Stimulated activated CD4-positive, alpha-beta T cell treated with anti-CD3 and anti-CD28 coated beads, Interleukin-4, amount 100 ng/mL, for 48 hours (primary cell): ENCODE data around the gene DCAF7.

ENCODE experiments used
- DNase-seq, 2 donors: peaks; one replicate each; pipeline ENCODE4 v3.0.0-alpha.2; 2020; ENCODE audit warnings: low read depth in 2 of 2

DCAF7 gene

GRCh38 chr17:63588797-63589196, 38.5 kb downstream of the DCAF7 start:
- DNase-seq, result no peak

GRCh38 chr17:63589646-63590045, 39.4 kb downstream of the DCAF7 start:
- no peak for DNase-seq

DNA sequence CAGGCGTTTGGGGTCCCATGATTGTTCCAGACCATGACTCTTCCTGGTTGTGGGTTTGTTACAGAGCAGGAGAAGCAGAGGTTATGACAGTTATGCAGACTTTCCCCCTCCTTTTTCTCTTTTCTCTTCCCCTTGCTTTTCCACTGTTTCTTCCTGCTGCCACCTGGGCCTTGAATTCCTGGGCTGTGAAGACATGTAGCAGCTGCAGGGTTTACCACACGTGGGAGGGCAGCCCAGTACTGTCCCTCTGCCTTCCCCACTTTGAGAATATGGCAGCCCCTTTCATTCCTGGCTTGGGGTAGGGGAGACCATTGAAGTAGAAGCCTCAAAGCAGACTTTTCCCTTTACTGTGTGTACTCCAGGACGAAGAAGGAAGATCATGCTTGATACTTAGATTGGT, 42.5 kb downstream of the DCAF7 start:
- no peak for DNase-seq

- DNase-seq, result no peak
These were observed 44.9 kb downstream of the DCAF7 start for GRCh38 chr17:63595132-63595531.

DNA sequence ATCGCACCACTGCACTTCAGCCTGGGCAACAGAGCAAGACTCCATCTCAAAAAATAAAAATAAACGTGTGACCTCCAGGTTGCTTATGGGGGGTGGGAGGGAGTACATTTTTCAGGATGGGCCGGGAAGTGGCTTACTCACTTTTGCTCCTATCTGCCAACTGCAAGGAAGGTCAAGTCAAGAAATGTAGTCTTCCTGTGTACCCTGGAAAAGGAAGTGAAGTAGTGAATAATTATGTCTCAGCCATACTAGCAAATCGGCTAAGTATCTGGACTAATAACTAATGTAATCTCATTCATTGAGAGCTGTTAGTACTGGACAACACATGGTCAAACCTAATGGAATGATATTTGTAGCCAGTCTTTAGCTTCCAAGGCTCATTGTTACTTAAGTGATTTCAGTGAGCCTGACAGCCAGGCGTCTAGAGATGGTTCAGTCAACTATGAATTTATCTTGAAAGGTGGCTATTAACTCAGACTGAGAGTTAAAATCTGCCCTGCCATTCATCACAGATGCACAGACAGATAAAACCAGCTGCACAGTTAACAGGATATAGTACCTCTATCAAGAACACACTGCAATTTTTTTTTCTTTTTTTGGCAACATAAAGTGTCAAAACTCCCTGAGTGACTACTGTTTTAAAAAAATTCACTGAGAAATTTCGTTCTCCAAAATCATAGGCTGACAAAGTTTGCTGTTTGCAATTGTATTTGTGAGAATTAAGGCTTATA, 46.7 kb downstream of the DCAF7 start:
- DNase-seq, result no peak

DNA sequence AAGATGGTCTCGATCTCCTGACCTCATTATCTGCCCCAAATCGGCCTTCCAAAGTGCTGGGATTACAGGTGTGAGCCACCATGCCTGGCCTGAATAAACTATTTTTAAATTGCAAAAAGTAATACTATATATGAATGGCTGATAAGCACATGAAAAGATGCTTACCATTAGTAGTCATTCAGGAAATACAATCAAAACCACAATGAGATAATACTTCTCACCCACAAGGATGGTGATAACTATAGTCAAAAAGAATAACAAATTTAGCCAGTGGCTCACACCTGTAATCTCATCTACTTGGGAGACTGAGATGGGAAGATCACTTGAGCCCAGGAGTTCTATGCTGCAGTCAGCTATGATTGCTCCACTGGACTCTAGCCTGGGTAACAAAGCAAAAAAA, 48.0 kb downstream of the DCAF7 start:
- no peak for DNase-seq

DNA sequence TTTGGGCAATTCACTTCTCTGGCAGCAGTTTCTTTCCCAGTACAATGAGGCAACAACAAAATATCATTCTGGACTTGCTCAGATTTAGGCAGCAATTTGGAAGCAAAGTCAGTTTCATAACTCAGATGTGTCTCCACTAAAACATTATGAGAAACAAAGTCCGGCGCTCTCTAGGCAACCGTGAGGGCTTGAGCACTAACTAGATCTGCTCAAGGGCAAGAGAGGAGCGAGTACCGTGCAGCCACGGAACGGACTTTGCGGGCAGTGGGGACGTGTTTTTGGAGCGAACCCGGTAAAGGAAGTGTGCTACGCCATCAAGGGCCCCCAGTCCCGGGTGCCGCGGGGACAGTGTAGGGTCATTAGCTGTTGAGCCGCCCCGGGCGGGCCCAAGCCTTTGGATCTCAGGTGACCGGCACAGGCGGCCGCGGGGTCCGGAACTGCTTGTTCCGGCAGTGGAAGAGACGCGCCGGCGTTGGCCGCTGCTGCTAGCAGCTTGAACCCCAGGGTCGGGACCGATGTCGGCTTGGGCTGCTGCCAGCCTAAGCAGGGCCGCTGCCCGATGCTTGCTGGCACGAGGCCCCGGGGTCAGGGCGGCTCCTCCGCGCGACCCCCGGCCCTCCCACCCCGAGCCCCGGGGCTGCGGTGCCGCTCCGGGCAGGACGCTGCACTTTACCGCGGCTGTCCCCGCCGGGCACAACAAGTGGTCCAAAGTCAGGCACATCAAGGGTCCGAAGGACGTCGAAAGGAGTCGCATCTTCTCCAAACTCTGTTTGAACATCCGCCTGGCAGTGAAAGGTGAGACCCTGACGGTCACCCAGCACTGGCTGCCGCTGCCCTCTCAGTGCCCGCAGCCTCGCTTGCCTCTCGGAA, 50.5 kb downstream of the DCAF7 start, which contains the start of gene TACO1:
TACO1 (plus strand) TSS at position 327 of the 870 bp plus-strand sequence; CDS start at position 516, 189 bp downstream.
- DNase-seq, result peak; percentile 75 to 77

DNA sequence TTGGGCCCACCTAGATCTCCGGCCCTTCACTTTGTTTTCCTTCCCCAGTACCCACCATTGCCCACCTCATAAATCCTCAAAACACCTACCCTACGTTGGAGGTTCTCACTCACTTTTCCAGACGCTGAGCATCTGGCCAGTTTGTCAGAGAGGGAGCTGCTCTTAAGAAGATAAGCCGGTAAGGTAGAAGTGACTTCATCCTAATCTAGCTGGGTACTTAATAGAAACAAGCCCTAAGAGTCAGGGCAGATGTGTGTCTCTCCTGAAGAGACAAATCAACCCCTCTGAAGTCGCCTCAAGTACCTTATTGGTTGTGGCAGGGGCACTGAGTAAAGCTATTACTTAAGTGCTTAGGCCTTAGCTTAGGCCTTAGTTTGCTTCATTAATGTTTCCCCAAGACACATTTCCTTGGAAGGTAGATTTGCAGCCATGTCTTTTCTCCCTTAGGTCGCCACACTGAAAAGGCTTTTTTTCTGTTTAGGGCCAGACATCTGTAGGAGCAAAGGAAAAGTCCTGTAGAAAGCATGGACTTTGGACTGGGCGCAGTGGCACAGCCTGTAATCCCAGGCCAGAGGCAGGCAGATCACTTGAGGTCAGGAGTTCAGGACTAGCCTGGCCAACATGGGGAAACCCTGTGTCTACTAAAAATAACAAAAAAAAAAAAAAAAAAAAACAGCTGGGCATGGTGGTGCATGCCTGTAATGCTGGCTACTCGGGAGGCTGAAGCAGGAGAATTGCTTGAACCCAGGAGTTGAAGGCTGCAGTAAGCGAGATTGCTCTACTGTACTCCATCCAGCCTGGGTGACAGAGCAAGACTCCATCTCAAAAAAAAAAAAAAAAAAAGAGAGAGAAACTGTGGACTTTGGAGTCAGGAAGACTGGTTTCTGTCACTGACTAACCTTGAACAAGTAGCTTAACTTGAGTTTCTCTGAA, 51.4 kb downstream of the DCAF7 start:
- no peak for DNase-seq

- no peak for DNase-seq
These were observed 59.7 kb downstream of the DCAF7 start for GRCh38 chr17:63609816-63610573.

- DNase-seq, result no peak
These were observed 60.6 kb downstream of the DCAF7 start for GRCh38 chr17:63610854-63611253.

- peak in 1 of 2 donors; percentile 11 for DNase-seq
These were observed 61.1 kb downstream of the DCAF7 start for GRCh38 chr17:63611354-63611753.

DNA sequence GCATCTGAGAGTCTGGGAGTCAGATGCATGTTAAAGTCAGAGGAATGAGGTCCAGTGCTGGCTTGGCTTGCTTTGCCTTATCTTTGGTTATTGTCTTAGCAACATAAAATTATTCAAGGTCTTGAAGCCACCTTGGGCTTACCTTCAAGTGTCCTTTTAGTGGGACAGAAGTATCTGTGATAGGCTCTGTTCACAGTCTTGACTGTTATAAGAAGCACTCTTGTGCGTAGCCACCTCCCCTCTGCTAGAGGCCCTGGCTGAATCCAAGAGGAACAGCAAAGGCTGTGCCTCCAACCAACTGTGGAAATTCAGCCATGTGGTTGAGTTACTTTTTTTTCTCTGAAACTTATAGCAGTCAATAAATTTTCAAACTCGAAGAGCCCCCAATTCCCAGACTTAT, 63.4 kb downstream of the DCAF7 start:
- DNase-seq, result no peak

DNA sequence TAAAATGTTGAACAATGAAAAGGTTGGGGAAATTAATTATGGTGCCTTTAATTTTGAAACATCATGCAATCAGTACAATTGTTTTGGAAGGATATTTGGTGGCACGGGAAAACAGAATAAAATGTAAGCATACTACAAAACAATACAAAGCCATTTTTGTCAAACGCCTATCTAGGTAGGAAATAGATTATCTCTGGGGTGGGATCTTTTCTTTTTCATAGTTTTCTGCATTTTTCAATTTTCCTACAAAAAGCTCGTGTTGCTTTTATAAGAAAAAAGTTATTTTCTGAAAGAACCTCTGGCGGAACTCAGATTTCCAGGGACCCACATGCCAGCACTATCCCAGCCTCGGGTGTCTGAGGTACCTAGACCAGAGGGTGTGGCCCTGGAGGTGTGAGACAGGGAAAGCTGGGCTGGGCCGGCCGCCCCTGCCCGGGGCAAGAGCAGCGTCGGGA, 71.0 kb downstream of the DCAF7 start:
- no peak for DNase-seq

GRCh38 chr17:63621684-63622573, 71.7 kb downstream of the DCAF7 start, which contains the start of gene MAP3K3:
Gene MAP3K3, plus strand, starts transcription at chr17:63622417. Its CDS starts 343 bp downstream, at chr17:63622760.
- peak; percentile 92 to 96 for DNase-seq

- peak; percentile 47 to 58 for DNase-seq
These were observed 72.5 kb downstream of the DCAF7 start for GRCh38 chr17:63622574-63623390.

GRCh38 chr17:63623786-63624530, 73.7 kb downstream of the DCAF7 start:
- no peak for DNase-seq

DNA sequence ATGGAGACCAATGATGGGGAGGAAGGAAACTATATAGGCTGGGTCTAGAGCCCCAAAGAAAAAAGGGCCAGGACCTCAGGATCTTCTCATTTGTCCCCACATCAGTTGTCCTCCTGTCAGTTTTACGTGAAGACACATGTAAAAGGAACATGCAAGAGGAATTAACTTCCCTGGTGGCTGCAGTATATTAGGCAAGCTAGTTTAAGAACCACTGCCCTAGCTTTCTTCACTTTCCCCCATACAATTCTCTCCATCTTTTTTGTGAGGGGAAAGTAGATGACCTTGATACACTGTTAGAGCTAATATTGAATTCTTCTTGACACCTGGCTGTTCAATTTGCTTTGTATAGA, 74.2 kb downstream of the DCAF7 start:
- DNase-seq, result no peak

GRCh38 chr17:63626551-63627180, 76.4 kb downstream of the DCAF7 start:
- DNase-seq, result no peak
